Kidney (tissue), 14 donors: ENCODE measurements around the gene WDR7. TPM values are rescaled to one million over a fixed set of nuclear protein-coding genes. Genes with fewer than 3 reads are reported as not detected.

Experiments
- DNase-seq, 5 donors: peaks; one replicate each; pipeline ENCODE4 v3.0.0-alpha.2; 2013 to 2020
- FAIRE-seq: peaks from 2 replicates; lab custom pipeline; 2012; peaks lifted over from hg19 to GRCh38; lab: Jason Lieb, UNC
- H3K27ac ChIP-seq, 2 donors: one replicate each; pipeline ENCODE4 v1.7.0; 2013; ENCODE audit warnings: low read depth in 2 of 2, low read length in 2 of 2, inconsistent platforms in 1 of 2
- H3K27me3 ChIP-seq: one replicate; pipeline ENCODE4 v1.7.1; 2013; ENCODE audit warnings: low read length, inconsistent platforms; ENCODE audit not compliant: control insufficient read depth, insufficient read depth
- H3K36me3 ChIP-seq, 3 donors: one replicate each; pipeline versions ENCODE4 v1.7.0 to v1.7.1; 2013; ENCODE audit warnings: low read length in 3 of 3, control low read depth in 1 of 3, inconsistent platforms in 1 of 3; ENCODE audit not compliant: insufficient read depth in 3 of 3, control insufficient read depth in 2 of 3
- H3K4me1 ChIP-seq, 3 donors: one replicate each; pipeline versions ENCODE4 v1.7.0 to v1.7.1; 2013; ENCODE audit warnings: low read length in 3 of 3, inconsistent platforms in 1 of 3, low read depth in 1 of 3; ENCODE audit not compliant: control insufficient read depth in 2 of 3, insufficient read depth in 2 of 3
- H3K4me3 ChIP-seq, 3 donors: one replicate each; pipeline versions ENCODE4 v1.7.0 to v1.8.1; 2013; ENCODE audit warnings: low read length in 3 of 3, control low read depth in 1 of 3, inconsistent platforms in 1 of 3
- H3K9ac ChIP-seq, 3 donors: one replicate each; pipeline versions ENCODE4 v1.7.0 to v1.7.1; 2013; ENCODE audit warnings: low read length in 3 of 3, control low read depth in 1 of 3, inconsistent platforms in 1 of 3
- H3K9me3 ChIP-seq, 3 donors: one replicate each; pipeline versions ENCODE4 v1.7.0 to v1.7.1; 2013; ENCODE audit warnings: low read length in 3 of 3, control low read depth in 1 of 3, inconsistent platforms in 1 of 3; ENCODE audit not compliant: control insufficient read depth in 2 of 3, insufficient read depth in 1 of 3
- intact Hi-C: fragments of 100-400 bp; cut with DNase I; formaldehyde crosslinking; loops from one replicate; pipeline ENCODE4 v1.11.1; 2022
- polyA plus RNA-seq: library from polyadenylated mRNA; stranded (reverse); fragments of 350-450 nt; fragmentation: Illumina TruSeq; extraction: RNeasy Lipid Tissue Mini Kit (QIAGEN cat#74804); gene quantifications from one replicate; pipeline ENCODE4 v1.2.3, GENCODE V29; 2014; ENCODE audit warnings: low read depth, low replicate concordance; ENCODE audit not compliant: insufficient read depth
- total RNA-seq: library from RNA; stranded (reverse); fragmentation: NEBNext Ultra II Directional; extraction: Animal tissue kit (Norgen Biotek cat#: 25700); gene quantifications from one replicate; pipeline ENCODE4 v1.2.1, GENCODE V29; 2021
- TF ChIP-seq, protein P1 (sequence below): IDR thresholded peaks from 3 replicates; pipeline ENCODE4 v1.5.1; 2012; ENCODE audit warnings: mild to moderate bottlenecking, moderate library complexity, borderline replicate concordance; ENCODE audit not compliant: insufficient read depth; ENCODE audit errors: extremely low read depth
- donor health status: control.
- donor health status: control.
- donor health status: control.
- donor health status: control.
- donor health status: control.
- donor health status: DM: yes; HTN: yes; CAD: no.
- donor health status: Normal renal cell carcinoma (clear cell type).

Gene WDR7
- total and polyA plus RNA-seq, 2 donors from 2014 or later, result 7.3 to 34.4 TPM

DNA sequence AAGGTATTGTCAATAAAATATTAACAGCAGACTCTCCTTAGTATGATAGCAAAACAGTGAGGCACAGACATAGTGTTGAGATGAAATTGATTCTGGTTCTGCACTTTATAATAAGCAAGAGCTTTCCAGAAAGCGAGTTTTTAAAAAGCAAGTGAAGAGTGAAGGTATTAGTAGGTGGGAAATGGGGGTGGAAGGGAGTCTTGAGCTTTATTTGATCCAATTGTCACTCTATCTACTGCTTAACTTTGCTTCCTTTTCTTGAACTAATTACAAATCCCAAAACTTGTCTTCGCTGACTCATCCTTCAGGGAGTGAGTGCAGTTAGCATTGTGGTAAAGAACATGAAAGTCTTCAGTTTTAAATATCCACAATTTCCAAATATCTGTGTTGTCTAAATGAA, 375.2 kb downstream of the WDR7 start:
- Histone ChIP-seq H3K36me3 (peaks cover 0 to 5% (median 5%) of the 10 kb centered on the region in 3 donors), H3K27me3 (no peaks in the 10 kb centered on the region), H3K9ac (no peak overlapping the region), H3K4me1 (no peaks in the 10 kb centered on the region), H3K27ac (no peak overlapping the region), H3K9me3 (no peaks in the 10 kb centered on the region), H3K4me3 (no peak overlapping the region)
- DNase-seq (no peak), FAIRE-seq (no peak)
- TF ChIP-seq, protein P1, sequence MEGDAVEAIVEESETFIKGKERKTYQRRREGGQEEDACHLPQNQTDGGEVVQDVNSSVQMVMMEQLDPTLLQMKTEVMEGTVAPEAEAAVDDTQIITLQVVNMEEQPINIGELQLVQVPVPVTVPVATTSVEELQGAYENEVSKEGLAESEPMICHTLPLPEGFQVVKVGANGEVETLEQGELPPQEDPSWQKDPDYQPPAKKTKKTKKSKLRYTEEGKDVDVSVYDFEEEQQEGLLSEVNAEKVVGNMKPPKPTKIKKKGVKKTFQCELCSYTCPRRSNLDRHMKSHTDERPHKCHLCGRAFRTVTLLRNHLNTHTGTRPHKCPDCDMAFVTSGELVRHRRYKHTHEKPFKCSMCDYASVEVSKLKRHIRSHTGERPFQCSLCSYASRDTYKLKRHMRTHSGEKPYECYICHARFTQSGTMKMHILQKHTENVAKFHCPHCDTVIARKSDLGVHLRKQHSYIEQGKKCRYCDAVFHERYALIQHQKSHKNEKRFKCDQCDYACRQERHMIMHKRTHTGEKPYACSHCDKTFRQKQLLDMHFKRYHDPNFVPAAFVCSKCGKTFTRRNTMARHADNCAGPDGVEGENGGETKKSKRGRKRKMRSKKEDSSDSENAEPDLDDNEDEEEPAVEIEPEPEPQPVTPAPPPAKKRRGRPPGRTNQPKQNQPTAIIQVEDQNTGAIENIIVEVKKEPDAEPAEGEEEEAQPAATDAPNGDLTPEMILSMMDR, result no peak
- intact Hi-C loops, result no loop called here

DNA sequence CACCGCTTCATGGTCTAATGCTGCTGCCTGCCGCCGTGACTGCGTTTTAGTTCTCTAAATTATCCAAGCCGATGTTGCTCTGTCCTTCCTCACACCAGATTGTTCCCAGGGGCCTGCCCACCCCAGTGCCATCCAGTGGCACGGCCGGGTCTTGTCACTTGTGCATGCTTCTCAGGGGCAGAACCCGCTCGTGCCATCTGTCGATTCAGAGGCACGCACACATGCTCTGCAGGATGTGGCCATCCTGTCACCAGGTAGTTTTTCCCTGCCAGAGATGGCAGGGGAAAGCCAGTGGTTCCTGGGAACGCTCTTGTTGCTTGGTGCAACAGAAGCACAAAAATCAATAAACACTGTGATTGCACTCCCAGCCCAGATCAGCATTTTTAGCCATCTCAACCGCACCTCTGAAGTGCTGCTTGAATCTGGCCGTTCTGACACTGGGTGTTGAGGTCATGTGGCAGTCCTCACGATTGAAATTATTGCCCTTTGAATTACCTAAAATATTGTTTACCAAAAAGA, 376.1 kb downstream of the WDR7 start:
- H3K36me3 ChIP-seq, result peaks cover 0 to 5% (median 5%) of the 10 kb centered on the region in 3 donors

DNA sequence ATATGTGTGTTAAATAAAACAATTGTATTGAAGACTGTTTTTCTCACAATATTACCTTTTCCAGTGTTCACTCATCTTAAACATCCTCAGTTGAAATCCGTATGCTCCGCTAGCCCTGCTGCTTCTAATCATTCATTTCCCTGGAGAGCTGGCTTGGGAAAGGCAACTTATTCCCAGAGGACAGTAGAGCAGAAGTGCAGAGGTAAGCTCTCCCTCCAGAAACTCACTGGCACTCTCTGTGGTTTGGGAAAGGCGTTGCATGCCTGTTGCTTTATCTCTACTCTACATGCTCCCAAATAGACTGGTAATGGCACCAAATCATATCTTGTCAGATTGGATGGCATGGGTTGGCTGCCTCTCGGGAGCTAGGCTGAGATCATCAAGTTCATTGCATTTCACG, 378.6 kb downstream of the WDR7 start:
- Histone ChIP-seq H3K36me3 (peaks cover 0 to 5% (median 5%) of the 10 kb centered on the region in 3 donors), H3K4me3 (no peak overlapping the region), H3K4me1 (no peaks in the 10 kb centered on the region), H3K27ac (no peak overlapping the region), H3K9me3 (no peaks in the 10 kb centered on the region), H3K9ac (no peak overlapping the region), H3K27me3 (no peaks in the 10 kb centered on the region)
- DNase-seq (no peak), FAIRE-seq (no peak)
- TF ChIP-seq, protein P1, result no peak
- intact Hi-C loops, result no loop called here

More for the DNA sequence above, 376.1 kb downstream of the WDR7 start:
- Histone ChIP-seq H3K4me3 (no peak overlapping the region), H3K27ac (no peak overlapping the region), H3K9me3 (no peaks in the 10 kb centered on the region), H3K9ac (no peak overlapping the region), H3K27me3 (no peaks in the 10 kb centered on the region), H3K4me1 (no peaks in the 10 kb centered on the region)
- TF ChIP-seq, protein P1, result no peak
- FAIRE-seq (no peak), DNase-seq (no peak)
- intact Hi-C loops, result no loop called here

DNA sequence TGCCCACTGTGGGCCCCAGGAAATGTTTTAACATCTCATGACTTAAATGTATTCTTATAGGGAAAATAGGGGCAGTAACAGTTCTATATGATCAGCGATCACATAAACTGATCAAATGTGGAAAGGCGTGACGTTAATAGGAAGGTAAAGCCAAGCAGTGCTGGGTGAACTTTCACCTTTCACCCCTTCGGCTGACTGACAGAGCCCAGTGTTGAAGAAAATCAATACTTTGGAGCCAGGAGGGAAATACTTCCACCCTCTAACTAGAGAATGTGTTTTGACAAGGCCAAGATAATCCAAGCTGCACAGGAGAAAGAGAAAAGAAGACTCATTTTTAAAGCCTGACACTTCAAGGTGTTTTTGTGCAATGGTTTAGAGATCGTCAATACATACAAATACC, 379.3 kb downstream of the WDR7 start:
- H3K9me3 ChIP-seq, result no peaks in the 10 kb centered on the region
- FAIRE-seq (no peak), DNase-seq (no peak)
- TF ChIP-seq, protein P1, result no peak
- H3K4me3 ChIP-seq, result no peak overlapping the region
- intact Hi-C loops, result no loop called here
- H3K27ac ChIP-seq, result no peak overlapping the region
- no peak overlapping the region for H3K9ac ChIP-seq
- no peaks in the 10 kb centered on the region for H3K27me3 ChIP-seq
- no peaks in the 10 kb centered on the region for H3K4me1 ChIP-seq
- H3K36me3 ChIP-seq, result peaks cover 0 to 5% (median 5%) of the 10 kb centered on the region in 3 donors
